ENCODE measurements around the gene TAF6. TPM values are rescaled to one million over a fixed set of nuclear protein-coding genes. Genes with fewer than 3 reads are reported as not detected.

TAF6 gene
- total and polyA plus RNA-seq, 2 of the 4 experiments (the other 2 are of a cell fraction), result 11.3 to 55.3 TPM

DNA sequence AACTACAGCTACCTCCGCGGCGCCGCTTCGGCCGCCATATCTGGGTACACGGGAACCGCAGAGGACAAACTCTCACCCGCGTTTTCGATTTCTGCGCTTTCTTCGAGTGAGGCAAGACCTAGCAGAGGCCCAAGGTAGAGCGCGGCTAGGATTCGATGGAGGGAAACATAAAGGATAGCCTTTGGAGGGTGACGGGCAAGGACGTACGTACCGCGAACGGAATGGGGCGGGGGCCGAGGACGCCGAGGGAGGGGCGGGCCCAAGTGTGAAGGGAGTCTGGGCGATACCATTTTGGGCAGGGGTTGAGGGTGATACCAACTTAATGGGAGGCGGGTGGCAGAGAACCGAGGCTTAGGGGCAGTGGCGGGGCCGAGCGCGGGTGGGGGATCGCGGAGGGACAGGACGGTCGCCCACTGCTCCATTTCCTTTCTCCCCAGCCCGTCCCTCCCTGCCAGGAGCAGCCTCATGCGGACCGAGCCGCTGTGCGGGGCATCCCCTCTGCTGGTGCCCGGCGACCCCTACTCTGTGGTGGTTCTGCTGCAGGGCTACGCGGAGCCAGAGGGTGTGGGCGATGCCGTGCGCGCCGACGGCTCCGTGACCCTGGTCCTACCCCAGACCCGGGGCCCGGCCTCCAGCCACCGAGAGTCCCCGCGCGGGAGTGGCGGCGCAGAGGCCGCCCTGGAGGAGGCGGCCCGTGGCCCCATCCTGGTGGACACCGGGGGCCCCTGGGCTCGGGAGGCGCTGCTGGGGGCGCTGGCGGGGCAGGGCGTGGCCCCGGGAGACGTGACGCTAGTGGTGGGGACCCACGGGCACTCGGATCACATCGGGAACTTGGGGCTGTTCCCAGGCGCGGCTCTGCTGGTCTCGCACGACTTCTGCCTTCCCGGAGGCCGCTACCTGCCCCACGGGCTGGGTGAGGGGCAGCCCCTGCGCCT is 8.0 kb upstream of the TAF6 start, which contains the start of gene MBLAC1:
MBLAC1 (plus strand) TSS at position 37 of the 935 bp plus-strand sequence; CDS start at position 466, 429 bp downstream.
- H2AK9ac ChIP-seq (replicated peaks; ENCODE audit: low read depth, low read length, poor library complexity), result peak within 1 kb of the TSS; percentile 96
- H3K9me1 ChIP-seq (ENCODE audit: insufficient read depth, low read length), result peaks cover 4% of the 10 kb centered on the region; the same call in 1 of the 2 replicates
- H3K23ac ChIP-seq (ENCODE audit: low read depth, low read length), result peak within 1 kb of the TSS; percentile 99
- peak within 1 kb of the TSS; percentile 94 for H3K27ac ChIP-seq (ENCODE audit: insufficient read depth, low read length)
- peak within 1 kb of the TSS; percentile 98 for H2AFZ ChIP-seq (replicated peaks; ENCODE audit: low read length, poor library complexity)
- peaks cover 4% of the 10 kb centered on the region; the same call in 1 of the 2 replicates for H3K36me3 ChIP-seq (ENCODE audit: control insufficient read depth, insufficient read depth, low read length)
- intact Hi-C loops (cut with micrococcal nuclease) (no loop called here), in situ Hi-C loops (cut with MboI; ENCODE audit: low sequenced_read_pairs) (no loop called here), dilution Hi-C loops (cut with HindIII; ENCODE audit: low sequenced_read_pairs, unreplicated experiment) (no loop called here)
- no TSS peak for BruUV-seq (replicated peaks)
- H2BK20ac ChIP-seq (ENCODE audit: low read depth, low read length), result peak within 1 kb of the TSS; percentile 50; the same call in 1 of the 2 replicates
- peak within 1 kb of the TSS; percentile 68 for H3K4me3 ChIP-seq (ENCODE audit: insufficient read depth, low read depth, low read length)
- H3K9ac ChIP-seq (ENCODE audit: low read depth, low read length), result peak within 1 kb of the TSS; percentile 97
- H4K91ac ChIP-seq (ENCODE audit: insufficient read depth, low read depth, low read length), result peak within 1 kb of the TSS; percentile 98
- H2BK5ac ChIP-seq (ENCODE audit: low read depth, low read length, poor library complexity, severe bottlenecking), result peak within 1 kb of the TSS; percentile 92
- H3K4me2 ChIP-seq (ENCODE audit: low read depth, low read length), result peak within 1 kb of the TSS; percentile 88
- ChIA-PET CTCF (no interaction called here), POLR2A (ENCODE audit: unreplicated experiment) (no interaction called here)
- peak within 1 kb of the TSS; percentile 99 for H3K56ac ChIP-seq (ENCODE audit: extremely low read depth, insufficient read depth, low read length)
- H3K9me3 ChIP-seq (ENCODE audit: control insufficient read depth, insufficient read depth, low read length), result no peaks in the 10 kb centered on the region
- ATAC-seq (ENCODE audit: low read depth) (peak; percentile 90), DNase-seq (peak; percentile 90)
- no peaks in the 10 kb centered on the region for H4K20me1 ChIP-seq (ENCODE audit: insufficient read depth, low read length)
- H3K14ac ChIP-seq (replicated peaks; ENCODE audit: low read depth, low read length), result peak within 1 kb of the TSS; percentile 99
- peaks cover 18 to 51% of the 10 kb centered on the region in 2 experiments; a peak in 3 of 4 replicates for H3K79me1 ChIP-seq (ENCODE audit: low read depth in 1 of 2, low read length in 2 of 2)
- peak within 1 kb of the TSS; percentile 94 for H2BK120ac ChIP-seq (ENCODE audit: low read depth, low read length)
- peak within 1 kb of the TSS; percentile 87 for H4K5ac ChIP-seq (ENCODE audit: low read depth, low read length)
- H2AK5ac ChIP-seq (ENCODE audit: low read depth, low read length), result peak within 1 kb of the TSS; percentile 86
- H4K8ac ChIP-seq (ENCODE audit: low read depth in 2 of 2, low read length in 2 of 2), result peak within 1 kb of the TSS; percentile 94 to 99
- 1% methylated on average over 49 of the region's 85 CpGs; no CpG with 5 or more reads in 1 of the 2 experiments for WGBS, 2 experiments (ENCODE audit: extremely low coverage in 2 of 2, insufficient read length in 1 of 2)
- H2BK15ac ChIP-seq (ENCODE audit: low read depth, low read length), result peak within 1 kb of the TSS; percentile 99; the same call in 2 of the 3 replicates
- H3K4me1 ChIP-seq (ENCODE audit: control insufficient read depth, insufficient read depth, low read length), result peaks cover 2% of the 10 kb centered on the region; the same call in 1 of the 2 replicates
- H3K27me3 ChIP-seq (ENCODE audit: control insufficient read depth, insufficient read depth, low read length), result no peaks in the 10 kb centered on the region
- peak within 1 kb of the TSS; percentile 88 for H3K18ac ChIP-seq (ENCODE audit: low read depth, low read length)
- peak within 1 kb of the TSS; percentile 98 for H3K4ac ChIP-seq (ENCODE audit: low read depth, low read length)
- TF ChIP-seq CHD1 (IDR thresholded peaks at IDR 0.05; ENCODE audit: low read depth, low read length) (peak; percentile 92; the same call in 1 of the 2 replicates), RAD21 (IDR thresholded peaks at IDR 0.05; ENCODE audit: low read length) (no peak), NFE2L2 (IDR thresholded peaks at IDR 0.05; ENCODE audit: low read depth, low read length) (no peak), FOS (IDR thresholded peaks at IDR 0.05; ENCODE audit: low read depth, low read length) (no peak), CEBPB (IDR thresholded peaks at IDR 0.05; ENCODE audit: low read depth, low read length) (no peak), MAZ (IDR thresholded peaks at IDR 0.05; ENCODE audit: borderline replicate concordance, low read depth, low read length) (peak; percentile 95), RCOR1 (IDR thresholded peaks at IDR 0.05; ENCODE audit: insufficient replicate concordance, low read length) (no peak), POLR2A (IDR thresholded peaks at IDR 0.05; ENCODE audit: low read depth, low read length) (peak; percentile 79), BHLHE40 (IDR thresholded peaks at IDR 0.05; ENCODE audit: low read depth, low read length) (peak; percentile 97), MAFK (IDR thresholded peaks at IDR 0.05; ENCODE audit: low read depth, low read length) (no peak), SMC3 (IDR thresholded peaks at IDR 0.05; ENCODE audit: low read depth, low read length) (0 out of 2 replicates have a peak, but pooled peaks have one; percentile 4)
- TF ChIP-seq, protein P1, sequence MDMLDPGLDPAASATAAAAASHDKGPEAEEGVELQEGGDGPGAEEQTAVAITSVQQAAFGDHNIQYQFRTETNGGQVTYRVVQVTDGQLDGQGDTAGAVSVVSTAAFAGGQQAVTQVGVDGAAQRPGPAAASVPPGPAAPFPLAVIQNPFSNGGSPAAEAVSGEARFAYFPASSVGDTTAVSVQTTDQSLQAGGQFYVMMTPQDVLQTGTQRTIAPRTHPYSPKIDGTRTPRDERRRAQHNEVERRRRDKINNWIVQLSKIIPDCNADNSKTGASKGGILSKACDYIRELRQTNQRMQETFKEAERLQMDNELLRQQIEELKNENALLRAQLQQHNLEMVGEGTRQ (IDR thresholded peaks at IDR 0.05; ENCODE audit: low read depth, low read length), result no peak
- TF ChIP-seq, protein P2, sequence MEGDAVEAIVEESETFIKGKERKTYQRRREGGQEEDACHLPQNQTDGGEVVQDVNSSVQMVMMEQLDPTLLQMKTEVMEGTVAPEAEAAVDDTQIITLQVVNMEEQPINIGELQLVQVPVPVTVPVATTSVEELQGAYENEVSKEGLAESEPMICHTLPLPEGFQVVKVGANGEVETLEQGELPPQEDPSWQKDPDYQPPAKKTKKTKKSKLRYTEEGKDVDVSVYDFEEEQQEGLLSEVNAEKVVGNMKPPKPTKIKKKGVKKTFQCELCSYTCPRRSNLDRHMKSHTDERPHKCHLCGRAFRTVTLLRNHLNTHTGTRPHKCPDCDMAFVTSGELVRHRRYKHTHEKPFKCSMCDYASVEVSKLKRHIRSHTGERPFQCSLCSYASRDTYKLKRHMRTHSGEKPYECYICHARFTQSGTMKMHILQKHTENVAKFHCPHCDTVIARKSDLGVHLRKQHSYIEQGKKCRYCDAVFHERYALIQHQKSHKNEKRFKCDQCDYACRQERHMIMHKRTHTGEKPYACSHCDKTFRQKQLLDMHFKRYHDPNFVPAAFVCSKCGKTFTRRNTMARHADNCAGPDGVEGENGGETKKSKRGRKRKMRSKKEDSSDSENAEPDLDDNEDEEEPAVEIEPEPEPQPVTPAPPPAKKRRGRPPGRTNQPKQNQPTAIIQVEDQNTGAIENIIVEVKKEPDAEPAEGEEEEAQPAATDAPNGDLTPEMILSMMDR (conservative IDR thresholded peaks at IDR 0.05; ENCODE audit: low read depth, low read length), result no peak
